ENCODE data around the gene ASCC1. TPM values are rescaled to one million over a fixed set of nuclear protein-coding genes. Genes with fewer than 3 reads are reported as not detected.
"Not testable (repeated sequence)": the region's sequence is repeated elsewhere in the genome, so short reads cannot be mapped to it uniquely, and the experiment has no call there.

Gene ASCC1
- total RNA-seq, 2 experiments from 2014 or later: 16.5 to 19.0 TPM

DNA sequence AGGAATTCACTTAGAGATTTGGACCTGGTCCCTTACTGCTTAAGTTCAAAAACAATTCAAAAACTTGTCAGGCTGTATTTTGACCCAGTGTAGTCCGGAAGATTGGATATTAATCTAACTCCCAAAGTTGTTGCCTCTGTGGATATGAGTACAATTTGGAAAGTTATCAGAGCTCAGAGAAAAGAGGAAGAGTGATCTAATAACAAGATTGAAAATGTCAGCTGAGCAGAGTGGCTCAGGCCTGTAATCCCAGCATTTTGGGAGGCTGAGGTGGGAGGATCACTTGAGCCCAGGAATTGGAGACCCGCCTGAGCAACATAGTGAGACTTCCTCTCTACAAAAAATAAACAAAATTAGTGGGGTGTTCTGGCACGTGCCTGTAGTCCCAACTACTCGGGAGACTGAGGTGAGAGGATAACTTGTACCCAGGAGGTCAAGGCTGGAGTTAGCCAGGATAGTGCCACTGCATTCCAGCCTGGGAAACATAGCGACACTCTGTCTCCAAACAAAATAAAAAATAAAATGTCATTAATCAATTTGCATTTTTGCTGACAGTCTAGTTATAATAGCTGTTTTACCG is 3.2 kb upstream of the ASCC1 start:
- Mint-ChIP-seq H3K27ac (peak overlapping the region; percentile 94), H3K27me3 (no peaks in the 10 kb centered on the region), H3K4me3 (peak overlapping the region; percentile 81), H3K4me1 (ENCODE audit: low read depth) (peaks cover 58% of the 10 kb centered on the region), H3K9me3 (no peaks in the 10 kb centered on the region), H3K36me3 (ENCODE audit: low read depth) (peaks cover 62% of the 10 kb centered on the region)
- DNase-seq: no peak
- Histone ChIP-seq H3K36me3 (ENCODE audit: insufficient read depth, low read length) (peaks cover 38% of the 10 kb centered on the region), H3K9me3 (ENCODE audit: control insufficient read depth in 1 of 2, insufficient read depth in 1 of 2, low read length in 2 of 2) (no peaks in the 10 kb centered on the region), H3K4me1 (ENCODE audit: insufficient read depth, low read length) (peaks cover 63% of the 10 kb centered on the region), H3K27me3 (ENCODE audit: control insufficient read depth in 1 of 2, insufficient read depth in 2 of 2, low read length in 2 of 2) (no peaks in the 10 kb centered on the region), H3K4me3 (ENCODE audit: low read length) (no peak overlapping the region), H3K27ac (ENCODE audit: low read depth in 1 of 2, low read length in 2 of 2) (peak overlapping the region; percentile 42 to 52)
- intact Hi-C loops (cut with DNase I, micrococcal nuclease): loop anchor here (5.0 to 10.0 kb wide), 5 partner anchors 43 to 1985 kb away; partner anchors contain the start of genes SPOCK2 (in 2 of the 2), CHCHD1 (in 1 of the 2), DDIT4 (in 1 of the 2) and PPA1 (in 1 of the 2)
- TF ChIP-seq, protein P1, sequence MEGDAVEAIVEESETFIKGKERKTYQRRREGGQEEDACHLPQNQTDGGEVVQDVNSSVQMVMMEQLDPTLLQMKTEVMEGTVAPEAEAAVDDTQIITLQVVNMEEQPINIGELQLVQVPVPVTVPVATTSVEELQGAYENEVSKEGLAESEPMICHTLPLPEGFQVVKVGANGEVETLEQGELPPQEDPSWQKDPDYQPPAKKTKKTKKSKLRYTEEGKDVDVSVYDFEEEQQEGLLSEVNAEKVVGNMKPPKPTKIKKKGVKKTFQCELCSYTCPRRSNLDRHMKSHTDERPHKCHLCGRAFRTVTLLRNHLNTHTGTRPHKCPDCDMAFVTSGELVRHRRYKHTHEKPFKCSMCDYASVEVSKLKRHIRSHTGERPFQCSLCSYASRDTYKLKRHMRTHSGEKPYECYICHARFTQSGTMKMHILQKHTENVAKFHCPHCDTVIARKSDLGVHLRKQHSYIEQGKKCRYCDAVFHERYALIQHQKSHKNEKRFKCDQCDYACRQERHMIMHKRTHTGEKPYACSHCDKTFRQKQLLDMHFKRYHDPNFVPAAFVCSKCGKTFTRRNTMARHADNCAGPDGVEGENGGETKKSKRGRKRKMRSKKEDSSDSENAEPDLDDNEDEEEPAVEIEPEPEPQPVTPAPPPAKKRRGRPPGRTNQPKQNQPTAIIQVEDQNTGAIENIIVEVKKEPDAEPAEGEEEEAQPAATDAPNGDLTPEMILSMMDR (IDR thresholded peaks at IDR 0.05): no peak
- ChIA-PET POLR2A (interaction anchor here (0.6 to 1.7 kb wide), 14 partner anchors 13 to 273 kb away, joined by 3 to 8 read pairs (median 3); no protein-coding TSS in a partner anchor), CTCF (interaction anchor here (1.0 to 2.1 kb wide), 4 partner anchors 55 to 171 kb away, joined by 3 to 10 read pairs (median 6); no protein-coding TSS in a partner anchor)
- ATAC-seq (ENCODE audit: poor library complexity): no peak

DNA sequence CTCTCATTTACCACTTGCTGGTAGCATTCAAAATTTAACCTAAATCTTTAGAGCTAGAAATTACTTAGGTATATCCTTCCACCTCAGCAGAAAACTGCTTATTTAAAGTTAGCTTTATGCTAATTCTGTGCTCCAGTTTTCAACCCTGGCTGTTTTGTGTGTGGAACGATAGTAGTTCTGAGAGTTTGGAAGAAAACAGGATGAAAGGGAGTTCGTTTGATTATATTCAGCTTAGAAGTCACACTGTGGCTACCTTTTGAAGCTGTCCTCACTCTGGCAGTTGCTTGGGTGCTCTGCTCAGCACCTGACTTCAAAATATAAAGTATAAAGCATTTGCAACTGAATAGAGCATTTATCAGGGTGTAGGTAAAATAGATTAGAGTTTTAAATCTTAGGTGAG is 2.6 kb upstream of the ASCC1 start:
- Histone ChIP-seq H3K4me3 (ENCODE audit: low read length) (peak overlapping the region; percentile 21), H3K27me3 (ENCODE audit: control insufficient read depth in 1 of 2, insufficient read depth in 2 of 2, low read length in 2 of 2) (no peaks in the 10 kb centered on the region), H3K27ac (ENCODE audit: low read depth in 1 of 2, low read length in 2 of 2) (peak overlapping the region; percentile 42 to 52), H3K9me3 (ENCODE audit: control insufficient read depth in 1 of 2, insufficient read depth in 1 of 2, low read length in 2 of 2) (no peaks in the 10 kb centered on the region), H3K4me1 (ENCODE audit: insufficient read depth, low read length) (peaks cover 66% of the 10 kb centered on the region), H3K36me3 (ENCODE audit: insufficient read depth, low read length) (peaks cover 32% of the 10 kb centered on the region)
- intact Hi-C loops (cut with DNase I, micrococcal nuclease): loop anchor here (5.0 to 10.0 kb wide), 5 partner anchors 44 to 1984 kb away; partner anchors contain the start of genes SPOCK2 (in 2 of the 2), CHCHD1 (in 1 of the 2), DDIT4 (in 1 of the 2) and PPA1 (in 1 of the 2)
- DNase-seq: peak in 1 of 14 experiments; percentile 31
- TF ChIP-seq, protein P1 (IDR thresholded peaks at IDR 0.05): no peak
- Mint-ChIP-seq H3K4me1 (ENCODE audit: low read depth) (peaks cover 53% of the 10 kb centered on the region), H3K27ac (peak overlapping the region; percentile 94), H3K4me3 (peak overlapping the region; percentile 81), H3K27me3 (no peaks in the 10 kb centered on the region), H3K36me3 (ENCODE audit: low read depth) (peaks cover 56% of the 10 kb centered on the region), H3K9me3 (no peaks in the 10 kb centered on the region)
- CTCF ChIA-PET: interaction anchor here (0.5 to 2.1 kb wide), 6 partner anchors 21 to 170 kb away, joined by 3 to 10 read pairs (median 4); no protein-coding TSS in a partner anchor
- POLR2A ChIA-PET: interaction anchor here (0.6 to 1.7 kb wide), 13 partner anchors 12 to 134 kb away, joined by 3 to 8 read pairs (median 4); no protein-coding TSS in a partner anchor
- no peak for ATAC-seq (ENCODE audit: poor library complexity)

DNA sequence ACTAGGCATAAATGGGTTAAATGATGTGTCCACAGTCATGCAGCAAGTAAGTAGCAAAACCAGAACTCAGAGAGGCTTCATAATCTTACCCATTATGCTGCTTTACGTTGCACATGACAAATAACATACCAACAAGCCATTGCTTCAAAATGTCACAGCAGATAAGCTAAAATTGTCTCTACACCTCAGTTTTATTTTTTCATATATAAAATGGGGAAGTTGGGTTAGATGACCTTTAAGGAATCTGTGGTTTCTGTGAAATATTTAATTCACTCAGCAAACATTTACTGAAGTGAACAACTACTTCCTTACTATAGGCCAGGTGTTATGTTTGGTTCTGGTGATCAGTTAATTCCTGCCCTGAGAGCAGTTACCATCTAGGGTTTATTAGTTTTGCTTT is 2.2 kb upstream of the ASCC1 start:
- peak overlapping the region; percentile 94 for H3K27ac Mint-ChIP-seq
- H3K9me3 Mint-ChIP-seq: no peaks in the 10 kb centered on the region
- Histone ChIP-seq H3K27ac (ENCODE audit: low read depth in 1 of 2, low read length in 2 of 2) (peak overlapping the region; percentile 42 to 52), H3K27me3 (ENCODE audit: control insufficient read depth in 1 of 2, insufficient read depth in 2 of 2, low read length in 2 of 2) (no peaks in the 10 kb centered on the region), H3K4me1 (ENCODE audit: insufficient read depth, low read length) (peaks cover 68% of the 10 kb centered on the region), H3K9me3 (ENCODE audit: control insufficient read depth in 1 of 2, insufficient read depth in 1 of 2, low read length in 2 of 2) (no peaks in the 10 kb centered on the region), H3K4me3 (ENCODE audit: low read length) (peak overlapping the region; percentile 21), H3K36me3 (ENCODE audit: insufficient read depth, low read length) (peaks cover 28% of the 10 kb centered on the region)
- TF ChIP-seq, protein P1 (IDR thresholded peaks at IDR 0.05): no peak
- ATAC-seq (ENCODE audit: poor library complexity): no peak
- H3K4me1 Mint-ChIP-seq (ENCODE audit: low read depth): peaks cover 50% of the 10 kb centered on the region
- H3K27me3 Mint-ChIP-seq: no peaks in the 10 kb centered on the region
- peaks cover 53% of the 10 kb centered on the region for H3K36me3 Mint-ChIP-seq (ENCODE audit: low read depth)
- H3K4me3 Mint-ChIP-seq: peak overlapping the region; percentile 81
- POLR2A ChIA-PET: interaction anchor here (0.7 to 1.7 kb wide), 11 partner anchors 19 to 133 kb away, joined by 3 to 8 read pairs (median 4); no protein-coding TSS in a partner anchor
- intact Hi-C loops (cut with DNase I, micrococcal nuclease): loop anchor here (5.0 to 10.0 kb wide), 5 partner anchors 44 to 1984 kb away; partner anchors contain the start of genes SPOCK2 (in 2 of the 2), CHCHD1 (in 1 of the 2), DDIT4 (in 1 of the 2) and PPA1 (in 1 of the 2)
- CTCF ChIA-PET: interaction anchor here (0.5 to 2.1 kb wide), 5 partner anchors 21 to 170 kb away, joined by 4 to 10 read pairs (median 5); no protein-coding TSS in a partner anchor
- DNase-seq: peak in 1 of 14 experiments; percentile 11

DNA sequence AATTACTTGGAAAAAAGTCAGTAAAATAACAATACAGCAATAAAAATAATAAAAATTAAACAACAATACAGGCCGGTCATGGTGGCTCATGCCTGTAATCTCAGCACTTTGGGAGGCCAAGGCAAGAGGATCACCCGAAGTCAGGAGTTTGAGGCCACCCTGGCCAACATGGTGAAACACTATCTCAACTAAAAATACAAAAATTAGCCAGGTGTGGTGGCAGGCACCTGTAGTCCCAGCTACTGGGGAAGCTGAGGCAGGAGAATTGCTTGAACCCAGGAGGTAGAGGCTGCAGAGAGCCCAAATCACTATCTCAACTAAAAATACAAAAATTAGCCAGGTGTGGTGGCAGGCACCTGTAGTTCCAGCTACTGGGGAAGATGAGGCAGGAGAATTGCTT is 4.2 kb downstream of the ASCC1 start:
- ATAC-seq (ENCODE audit: poor library complexity); H3K27ac ChIP-seq (ENCODE audit: low read depth in 1 of 2, low read length in 2 of 2); CTCF ChIA-PET; H3K27me3 Mint-ChIP-seq; H3K9me3 ChIP-seq (ENCODE audit: control insufficient read depth in 1 of 2, insufficient read depth in 1 of 2, low read length in 2 of 2); H3K4me3 Mint-ChIP-seq; POLR2A ChIA-PET; H3K4me3 ChIP-seq (ENCODE audit: low read length); DNase-seq; H3K9me3 Mint-ChIP-seq; H3K27me3 ChIP-seq (ENCODE audit: control insufficient read depth in 1 of 2, insufficient read depth in 2 of 2, low read length in 2 of 2); H3K27ac Mint-ChIP-seq: not testable (repeated sequence)
- peaks cover 45% of the 10 kb centered on the region for H3K4me1 ChIP-seq (ENCODE audit: insufficient read depth, low read length)
- peaks cover 41% of the 10 kb centered on the region for H3K4me1 Mint-ChIP-seq (ENCODE audit: low read depth)
- intact Hi-C loops (cut with DNase I, micrococcal nuclease): loop anchor here in 1 of 2 experiments (10.0 kb wide), 1 partner anchor 1977 kb away; the partner anchor contains the start of gene PPA1
- H3K36me3 Mint-ChIP-seq (ENCODE audit: low read depth): peaks cover 57% of the 10 kb centered on the region
- peaks cover 44% of the 10 kb centered on the region for H3K36me3 ChIP-seq (ENCODE audit: insufficient read depth, low read length)

DNA sequence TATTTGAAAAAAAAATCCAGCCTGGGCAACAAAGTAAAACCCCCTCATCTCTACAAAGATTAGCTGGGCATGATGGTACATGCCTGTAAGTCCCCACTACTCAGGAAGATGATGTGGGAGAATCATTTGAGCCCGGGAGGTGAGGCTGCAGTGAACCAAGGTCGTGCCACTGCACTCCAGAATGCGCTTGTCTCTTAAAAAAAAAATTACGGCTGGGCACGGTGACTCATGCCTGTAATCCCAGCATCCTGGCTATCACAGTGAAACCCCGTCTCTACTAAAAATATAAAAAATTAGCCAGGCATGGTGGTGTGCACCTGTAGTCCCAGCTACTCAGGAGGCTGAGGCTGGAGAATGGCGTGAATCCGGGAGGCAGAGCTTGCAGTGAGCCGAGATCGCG is 4.7 kb downstream of the ASCC1 start:
- H3K4me3 Mint-ChIP-seq; H3K27me3 ChIP-seq (ENCODE audit: control insufficient read depth in 1 of 2, insufficient read depth in 2 of 2, low read length in 2 of 2); H3K9me3 Mint-ChIP-seq; H3K27ac Mint-ChIP-seq; DNase-seq; H3K9me3 ChIP-seq (ENCODE audit: control insufficient read depth in 1 of 2, insufficient read depth in 1 of 2, low read length in 2 of 2); ATAC-seq (ENCODE audit: poor library complexity); H3K27ac ChIP-seq (ENCODE audit: low read depth in 1 of 2, low read length in 2 of 2); H3K4me3 ChIP-seq (ENCODE audit: low read length); POLR2A ChIA-PET; CTCF ChIA-PET; H3K27me3 Mint-ChIP-seq: not testable (repeated sequence)
- peaks cover 57% of the 10 kb centered on the region for H3K36me3 Mint-ChIP-seq (ENCODE audit: low read depth)
- intact Hi-C loops (cut with DNase I, micrococcal nuclease): loop anchor here in 1 of 2 experiments (10.0 kb wide), 1 partner anchor 1977 kb away; the partner anchor contains the start of gene PPA1
- H3K4me1 ChIP-seq (ENCODE audit: insufficient read depth, low read length): peaks cover 42% of the 10 kb centered on the region
- peaks cover 48% of the 10 kb centered on the region for H3K36me3 ChIP-seq (ENCODE audit: insufficient read depth, low read length)
- H3K4me1 Mint-ChIP-seq (ENCODE audit: low read depth): peaks cover 37% of the 10 kb centered on the region
